Neural progenitor cell (in vitro differentiated cells): ENCODE data around the gene CLASRP.

ENCODE experiments used
- CTCF ChIP-seq: fragments of 200-600 bp; sonication (generic); IDR thresholded peaks from 2 replicates; pipeline ENCODE4 v1.5.1; 2017; ENCODE audit warnings: antibody characterized with exemption, mild to moderate bottlenecking
- EZH2 ChIP-seq: fragments of 200-600 bp; sonication (generic); IDR thresholded peaks from 2 replicates; pipeline ENCODE4 v1.6.1; 2017; ENCODE audit warnings: antibody characterized with exemption, mild to moderate bottlenecking, moderate library complexity

DNA sequence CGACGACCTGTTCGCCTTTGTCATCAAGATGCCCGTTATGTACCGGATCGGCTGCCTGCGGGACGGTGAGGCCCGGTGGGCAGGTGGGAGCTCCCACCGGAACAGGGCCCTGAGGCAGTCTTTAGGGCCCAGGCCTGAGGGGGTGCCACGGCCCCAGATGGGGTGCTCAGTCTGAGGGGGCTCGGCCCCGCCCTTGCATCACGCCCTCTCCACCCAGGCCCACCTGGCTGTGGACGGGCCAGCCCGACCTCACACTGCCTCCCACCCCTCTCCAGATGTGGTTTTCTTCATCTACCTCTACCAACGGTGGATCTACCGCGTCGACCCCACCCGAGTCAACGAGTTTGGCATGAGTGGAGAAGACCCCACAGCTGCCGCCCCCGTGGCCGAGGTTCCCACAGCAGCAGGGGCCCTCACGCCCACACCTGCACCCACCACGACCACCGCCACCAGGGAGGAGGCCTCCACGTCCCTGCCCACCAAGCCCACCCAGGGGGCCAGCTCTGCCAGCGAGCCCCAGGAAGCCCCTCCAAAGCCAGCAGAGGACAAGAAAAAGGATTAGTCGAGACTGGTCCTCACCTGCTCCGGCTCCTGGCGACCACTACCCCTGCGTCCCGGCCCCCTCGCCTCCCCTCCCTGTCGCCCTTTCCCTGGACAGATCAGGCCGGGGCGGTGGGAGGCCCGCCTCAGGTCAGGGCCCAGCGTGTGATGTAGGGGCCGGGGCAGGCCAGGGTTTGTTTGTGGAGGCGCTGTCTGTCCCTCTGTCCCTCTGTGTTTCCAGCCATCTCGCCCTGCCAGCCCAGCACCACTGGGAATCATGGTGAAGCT lies 46.3 kb upstream of the CLASRP start:
- TF ChIP-seq CTCF = no peak
- TF ChIP-seq EZH2 = no peak
